ENCODE results near the gene ARFGEF3.

DNA sequence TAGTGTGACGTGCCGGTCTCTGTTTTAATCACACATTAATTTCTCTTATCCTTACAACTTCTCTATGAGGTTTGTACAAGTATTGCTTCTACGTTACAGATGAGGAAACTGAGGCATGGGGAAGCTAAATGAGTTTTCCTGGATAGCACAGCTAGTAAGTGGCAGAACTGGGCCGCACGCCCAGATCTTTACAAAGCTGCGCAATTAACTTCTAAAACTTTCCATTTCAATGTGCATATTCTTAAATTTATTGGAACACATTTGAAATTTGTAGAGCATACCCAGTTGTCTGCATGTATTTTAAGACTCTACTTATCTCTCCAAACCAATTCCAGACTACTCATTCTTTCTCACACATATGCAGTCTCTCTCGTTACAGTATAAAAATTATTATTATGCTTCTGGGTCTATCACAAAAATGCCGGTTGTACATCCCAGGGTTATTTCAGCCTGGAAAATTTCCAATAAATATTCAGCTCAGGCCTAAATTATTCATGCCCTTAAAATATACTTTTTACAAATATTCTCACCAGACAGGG is 44.3 kb upstream of the ARFGEF3 start:
- TF ChIP-seq, protein P1, sequence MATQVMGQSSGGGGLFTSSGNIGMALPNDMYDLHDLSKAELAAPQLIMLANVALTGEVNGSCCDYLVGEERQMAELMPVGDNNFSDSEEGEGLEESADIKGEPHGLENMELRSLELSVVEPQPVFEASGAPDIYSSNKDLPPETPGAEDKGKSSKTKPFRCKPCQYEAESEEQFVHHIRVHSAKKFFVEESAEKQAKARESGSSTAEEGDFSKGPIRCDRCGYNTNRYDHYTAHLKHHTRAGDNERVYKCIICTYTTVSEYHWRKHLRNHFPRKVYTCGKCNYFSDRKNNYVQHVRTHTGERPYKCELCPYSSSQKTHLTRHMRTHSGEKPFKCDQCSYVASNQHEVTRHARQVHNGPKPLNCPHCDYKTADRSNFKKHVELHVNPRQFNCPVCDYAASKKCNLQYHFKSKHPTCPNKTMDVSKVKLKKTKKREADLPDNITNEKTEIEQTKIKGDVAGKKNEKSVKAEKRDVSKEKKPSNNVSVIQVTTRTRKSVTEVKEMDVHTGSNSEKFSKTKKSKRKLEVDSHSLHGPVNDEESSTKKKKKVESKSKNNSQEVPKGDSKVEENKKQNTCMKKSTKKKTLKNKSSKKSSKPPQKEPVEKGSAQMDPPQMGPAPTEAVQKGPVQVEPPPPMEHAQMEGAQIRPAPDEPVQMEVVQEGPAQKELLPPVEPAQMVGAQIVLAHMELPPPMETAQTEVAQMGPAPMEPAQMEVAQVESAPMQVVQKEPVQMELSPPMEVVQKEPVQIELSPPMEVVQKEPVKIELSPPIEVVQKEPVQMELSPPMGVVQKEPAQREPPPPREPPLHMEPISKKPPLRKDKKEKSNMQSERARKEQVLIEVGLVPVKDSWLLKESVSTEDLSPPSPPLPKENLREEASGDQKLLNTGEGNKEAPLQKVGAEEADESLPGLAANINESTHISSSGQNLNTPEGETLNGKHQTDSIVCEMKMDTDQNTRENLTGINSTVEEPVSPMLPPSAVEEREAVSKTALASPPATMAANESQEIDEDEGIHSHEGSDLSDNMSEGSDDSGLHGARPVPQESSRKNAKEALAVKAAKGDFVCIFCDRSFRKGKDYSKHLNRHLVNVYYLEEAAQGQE (IDR thresholded peaks at IDR 0.05; ENCODE audit: low read depth, low read length), result no peak
- TF ChIP-seq TAF1 (IDR thresholded peaks at IDR 0.05; ENCODE audit: borderline replicate concordance, low read depth, low read length), result no peak
- TF ChIP-seq CHD2 (IDR thresholded peaks at IDR 0.05; ENCODE audit: low read length, partially characterized antibody), result no peak
- no peak for TF ChIP-seq RCOR1 (IDR thresholded peaks at IDR 0.05; ENCODE audit: low read length)
